MM.1S (cell line): ENCODE measurements around the gene PCYOX1L.

Experiments used
- DNase-seq: peaks from one replicate; pipeline ENCODE4 v3.0.0-alpha.2; 2015
- H2AFZ ChIP-seq: fragments of 300-600 bp; sonication (generic); 2 replicates; pipeline ENCODE4 v1.6.0; 2016; ENCODE audit warnings: antibody characterized with exemption, low read length
- H3F3A ChIP-seq: fragments of 300-600 bp; sonication (generic); 2 replicates; pipeline ENCODE4 v1.6.1; 2016; ENCODE audit warnings: mild to moderate bottlenecking, antibody characterized with exemption, low read length, moderate library complexity, mixed read lengths; ENCODE audit not compliant: insufficient read depth
- H3K27ac ChIP-seq: fragments of 300-600 bp; sonication (generic); 2 replicates; pipeline ENCODE4 v1.5.1; 2016; ENCODE audit warnings: mild to moderate bottlenecking, low read length
- H3K27me3 ChIP-seq: fragments of 300-600 bp; sonication (generic); replicated peaks from 2 replicates; pipeline ENCODE4 v1.6.0; 2016; ENCODE audit warnings: low read length; ENCODE audit not compliant: insufficient read depth
- H3K36me3 ChIP-seq: fragments of 300-600 bp; sonication (generic); replicated peaks from 2 replicates; pipeline ENCODE4 v1.6.1; 2016; ENCODE audit warnings: mild to moderate bottlenecking, low read length, mixed read lengths; ENCODE audit not compliant: insufficient read depth
- H3K4me1 ChIP-seq: fragments of 300-600 bp; sonication (generic); 2 replicates; pipeline ENCODE4 v1.6.1; 2016; ENCODE audit warnings: low read length, mixed read lengths
- H3K4me2 ChIP-seq: fragments of 300-600 bp; sonication (generic); 2 replicates; pipeline ENCODE4 v1.6.0; 2016; ENCODE audit warnings: low read depth, low read length
- H3K4me3 ChIP-seq: fragments of 300-600 bp; sonication (generic); 2 replicates; pipeline ENCODE4 v1.5.1; 2016; ENCODE audit warnings: low read length, mixed read lengths
- H3K79me2 ChIP-seq: fragments of 300-600 bp; sonication (generic); 2 replicates; pipeline ENCODE4 v1.6.1; 2016; ENCODE audit warnings: mixed run types, low read length, mixed read lengths
- H3K9ac ChIP-seq: fragments of 300-600 bp; sonication (generic); 2 replicates; pipeline ENCODE4 v1.6.1; 2016; ENCODE audit warnings: low read length, mixed read lengths
- H3K9me2 ChIP-seq: fragments of 300-600 bp; sonication (generic); replicated peaks from 2 replicates; pipeline ENCODE4 v1.6.1; 2016; ENCODE audit warnings: mild to moderate bottlenecking, low read length, mixed read lengths; ENCODE audit not compliant: insufficient read depth
- H3K9me3 ChIP-seq: fragments of 300-600 bp; sonication (generic); replicated peaks from 2 replicates; pipeline ENCODE4 v1.6.1; 2016; ENCODE audit warnings: mild to moderate bottlenecking, low read length, mixed read lengths; ENCODE audit not compliant: insufficient read depth
- H4K20me1 ChIP-seq: fragments of 300-600 bp; sonication (generic); 2 replicates; pipeline ENCODE4 v1.6.1; 2016; ENCODE audit warnings: mild to moderate bottlenecking, low read length, moderate library complexity, mixed read lengths; ENCODE audit not compliant: insufficient read depth
- EZH2 ChIP-seq: fragments of 300-600 bp; sonication (generic); optimal IDR thresholded peaks from 2 replicates; pipeline ENCODE3; 2017; ENCODE audit warnings: low read depth, mild to moderate bottlenecking, antibody characterized with exemption, low read length, mixed read lengths
- EZH2phosphoT487 ChIP-seq: fragments of 300-600 bp; sonication (generic); IDR thresholded peaks from 2 replicates; pipeline ENCODE4 v1.6.1; 2018; ENCODE audit warnings: antibody characterized with exemption, low read length
- TF ChIP-seq, protein P1 (sequence below): fragments of 300-600 bp; sonication (generic); IDR thresholded peaks from 2 replicates; pipeline ENCODE4 v1.5.1; 2016; ENCODE audit warnings: antibody characterized with exemption, low read length, mixed read lengths

Gene PCYOX1L

DNA sequence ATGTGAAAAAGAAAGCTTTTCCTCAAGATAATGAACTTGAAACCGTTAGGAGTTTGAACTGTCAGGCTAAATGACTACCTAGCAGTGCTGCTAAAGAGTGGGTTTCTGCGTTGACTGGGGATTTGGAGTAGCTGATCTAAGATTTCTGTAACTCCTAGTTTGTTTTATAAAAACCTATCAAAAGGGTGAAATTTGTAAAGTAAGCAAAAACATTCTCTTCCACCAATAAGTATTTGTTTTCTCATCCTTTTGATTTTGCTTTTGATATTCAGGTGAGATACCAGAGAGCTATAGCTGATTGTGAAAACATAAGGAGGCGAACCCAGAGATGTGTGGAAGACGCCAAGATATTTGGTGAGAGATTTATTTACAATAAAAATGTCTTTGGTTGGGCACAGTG is 8.5 kb upstream of the PCYOX1L start:
- Histone ChIP-seq H3F3A (peaks cover 36% of the 10 kb centered on the region), H3K4me3 (no peak overlapping the region), H2AFZ (no peak overlapping the region), H3K79me2 (peaks cover 89% of the 10 kb centered on the region), H3K27ac (no peak overlapping the region), H3K9ac (no peak overlapping the region), H3K9me3 (no peaks in the 10 kb centered on the region), H3K4me2 (peak overlapping the region; percentile 92; the same call in 1 of the 2 replicates), H3K9me2 (no peaks in the 10 kb centered on the region), H3K36me3 (peaks cover 31% of the 10 kb centered on the region), H3K27me3 (no peaks in the 10 kb centered on the region), H4K20me1 (no peaks in the 10 kb centered on the region), H3K4me1 (peaks cover 57% of the 10 kb centered on the region)
- TF ChIP-seq, protein P1, sequence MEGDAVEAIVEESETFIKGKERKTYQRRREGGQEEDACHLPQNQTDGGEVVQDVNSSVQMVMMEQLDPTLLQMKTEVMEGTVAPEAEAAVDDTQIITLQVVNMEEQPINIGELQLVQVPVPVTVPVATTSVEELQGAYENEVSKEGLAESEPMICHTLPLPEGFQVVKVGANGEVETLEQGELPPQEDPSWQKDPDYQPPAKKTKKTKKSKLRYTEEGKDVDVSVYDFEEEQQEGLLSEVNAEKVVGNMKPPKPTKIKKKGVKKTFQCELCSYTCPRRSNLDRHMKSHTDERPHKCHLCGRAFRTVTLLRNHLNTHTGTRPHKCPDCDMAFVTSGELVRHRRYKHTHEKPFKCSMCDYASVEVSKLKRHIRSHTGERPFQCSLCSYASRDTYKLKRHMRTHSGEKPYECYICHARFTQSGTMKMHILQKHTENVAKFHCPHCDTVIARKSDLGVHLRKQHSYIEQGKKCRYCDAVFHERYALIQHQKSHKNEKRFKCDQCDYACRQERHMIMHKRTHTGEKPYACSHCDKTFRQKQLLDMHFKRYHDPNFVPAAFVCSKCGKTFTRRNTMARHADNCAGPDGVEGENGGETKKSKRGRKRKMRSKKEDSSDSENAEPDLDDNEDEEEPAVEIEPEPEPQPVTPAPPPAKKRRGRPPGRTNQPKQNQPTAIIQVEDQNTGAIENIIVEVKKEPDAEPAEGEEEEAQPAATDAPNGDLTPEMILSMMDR = no peak
- TF ChIP-seq EZH2phosphoT487 (no peak), EZH2 (no peak)
- DNase-seq = no peak

DNA sequence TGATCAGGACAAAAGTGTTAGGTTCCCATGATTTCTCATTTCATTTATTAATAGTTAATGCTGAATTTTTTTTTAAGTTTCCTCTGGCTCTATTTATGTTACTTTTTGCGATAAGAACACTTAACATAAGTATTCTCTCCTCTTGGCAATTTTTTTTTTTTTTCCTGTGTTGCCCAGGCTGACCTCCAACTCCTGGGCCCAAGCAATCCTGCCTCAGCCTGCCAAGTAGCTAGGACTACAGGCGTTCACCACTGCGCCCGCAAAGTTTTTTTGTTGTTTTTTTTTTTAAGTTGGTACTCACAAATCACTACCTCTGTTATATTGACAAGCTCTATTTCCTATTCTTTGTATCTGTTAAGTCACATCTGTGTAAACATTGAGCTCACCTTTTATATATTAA is 5.7 kb upstream of the PCYOX1L start:
- H3K9me2 ChIP-seq = no peaks in the 10 kb centered on the region
- no peak for DNase-seq
- peaks cover 31% of the 10 kb centered on the region for H3K36me3 ChIP-seq
- H3K4me2 ChIP-seq = no peak overlapping the region
- H2AFZ ChIP-seq = no peak overlapping the region
- no peaks in the 10 kb centered on the region for H3K27me3 ChIP-seq
- H3K9me3 ChIP-seq = no peaks in the 10 kb centered on the region
- no peak for TF ChIP-seq EZH2
- TF ChIP-seq EZH2phosphoT487 = no peak
- TF ChIP-seq, protein P1 = no peak
- H3K9ac ChIP-seq = no peak overlapping the region
- peaks cover 68% of the 10 kb centered on the region for H3K4me1 ChIP-seq
- H3F3A ChIP-seq = peaks cover 42% of the 10 kb centered on the region
- no peak overlapping the region for H3K4me3 ChIP-seq
- no peaks in the 10 kb centered on the region for H4K20me1 ChIP-seq
- H3K27ac ChIP-seq = no peak overlapping the region
- peaks cover 95% of the 10 kb centered on the region for H3K79me2 ChIP-seq

DNA sequence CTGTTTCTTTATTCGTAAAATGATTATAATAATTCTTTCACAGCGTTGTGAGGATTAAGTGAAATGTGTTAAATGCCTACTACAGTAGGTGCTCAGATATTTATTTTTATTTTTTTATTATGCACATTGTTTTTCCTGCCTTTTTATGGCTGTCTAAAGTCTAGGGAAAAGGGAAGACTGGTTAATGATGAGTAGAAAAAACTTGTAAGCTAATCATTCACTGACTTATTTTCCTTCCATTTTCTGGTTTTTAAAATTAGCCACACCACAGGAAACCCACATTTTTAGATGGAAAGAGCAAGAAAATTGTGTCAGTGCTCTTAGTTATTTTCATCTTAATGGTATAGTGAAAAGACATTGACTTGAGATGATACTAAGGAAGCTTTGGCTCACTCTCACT is 3.9 kb upstream of the PCYOX1L start:
- Histone ChIP-seq H3K9ac (no peak overlapping the region), H3K36me3 (peaks cover 31% of the 10 kb centered on the region), H4K20me1 (no peaks in the 10 kb centered on the region), H3K4me1 (peaks cover 54% of the 10 kb centered on the region), H3K9me3 (no peaks in the 10 kb centered on the region), H3K27ac (no peak overlapping the region), H3K4me2 (peak overlapping the region; percentile 14; the same call in 1 of the 2 replicates), H3F3A (peaks cover 34% of the 10 kb centered on the region), H3K9me2 (no peaks in the 10 kb centered on the region), H3K4me3 (no peak overlapping the region), H2AFZ (no peak overlapping the region), H3K27me3 (no peaks in the 10 kb centered on the region), H3K79me2 (peaks cover 88% of the 10 kb centered on the region)
- DNase-seq = no peak
- TF ChIP-seq, protein P1 = no peak
- no peak for TF ChIP-seq EZH2phosphoT487
- TF ChIP-seq EZH2 = no peak
